Limb (tissue), 2 donors: ENCODE results near the gene TPCN2.

Source experiments
- DNase-seq, 2 donors: peaks; one replicate each; pipeline ENCODE4 v3.0.0-alpha.2; 2016; ENCODE audit errors: extremely low spot score in 2 of 2

The TPCN2 gene

GRCh38 chr11:69057236-69057635 lies 8.5 kb downstream of the TPCN2 start:
- no peak for DNase-seq

- no peak for DNase-seq
These were observed 9.1 kb downstream of the TPCN2 start for GRCh38 chr11:69057801-69058200.

GRCh38 chr11:69058511-69059270 lies 10.0 kb downstream of the TPCN2 start:
- DNase-seq = no peak

GRCh38 chr11:69059429-69059828 lies 10.7 kb downstream of the TPCN2 start:
- no peak for DNase-seq

- DNase-seq = no peak
These were observed 11.3 kb downstream of the TPCN2 start for GRCh38 chr11:69059985-69060384.

- no peak for DNase-seq
These were observed 12.3 kb downstream of the TPCN2 start for GRCh38 chr11:69060806-69061712.

- DNase-seq = no peak
These were observed 13.0 kb downstream of the TPCN2 start for GRCh38 chr11:69061713-69062053.

GRCh38 chr11:69062169-69062855 lies 13.6 kb downstream of the TPCN2 start:
- DNase-seq = no peak

- DNase-seq = no peak
These were observed 14.3 kb downstream of the TPCN2 start for GRCh38 chr11:69062873-69063651.

GRCh38 chr11:69063652-69064260 lies 15.0 kb downstream of the TPCN2 start:
- DNase-seq = no peak

GRCh38 chr11:69064394-69064957 lies 15.7 kb downstream of the TPCN2 start:
- DNase-seq = no peak

- DNase-seq = no peak
These were observed 16.5 kb downstream of the TPCN2 start for GRCh38 chr11:69065147-69065710.

- DNase-seq = no peak
These were observed 17.7 kb downstream of the TPCN2 start for GRCh38 chr11:69066122-69067112.

GRCh38 chr11:69067200-69067599 lies 18.5 kb downstream of the TPCN2 start:
- DNase-seq = no peak

- no peak for DNase-seq
These were observed 22.5 kb downstream of the TPCN2 start for GRCh38 chr11:69071086-69071800.

- DNase-seq = no peak
These were observed 23.2 kb downstream of the TPCN2 start for GRCh38 chr11:69071956-69072355.

- no peak for DNase-seq
These were observed 24.7 kb downstream of the TPCN2 start for GRCh38 chr11:69073469-69073868.

GRCh38 chr11:69074375-69075140 lies 25.8 kb downstream of the TPCN2 start:
- no peak for DNase-seq
